AG09309 (cell line): ENCODE results near the gene SLC17A1.

Experiments used
- DNase-seq: peaks from one replicate; pipeline ENCODE4 v3.0.0-alpha.2; 2010; ENCODE audit warnings: low read depth
- H3K4me3 ChIP-seq: 2 replicates; pipeline ENCODE4 v1.5.1; 2011; ENCODE audit warnings: mild to moderate bottlenecking, low read depth, low read length, moderate library complexity; ENCODE audit not compliant: control insufficient read depth
- CTCF ChIP-seq: IDR thresholded peaks from 2 replicates; pipeline ENCODE4 v1.5.1; 2011; ENCODE audit warnings: mild to moderate bottlenecking, low read depth, low read length, inconsistent platforms; ENCODE audit not compliant: insufficient read depth, control insufficient read depth; ENCODE audit errors: missing control alignments

The SLC17A1 gene, protein sequence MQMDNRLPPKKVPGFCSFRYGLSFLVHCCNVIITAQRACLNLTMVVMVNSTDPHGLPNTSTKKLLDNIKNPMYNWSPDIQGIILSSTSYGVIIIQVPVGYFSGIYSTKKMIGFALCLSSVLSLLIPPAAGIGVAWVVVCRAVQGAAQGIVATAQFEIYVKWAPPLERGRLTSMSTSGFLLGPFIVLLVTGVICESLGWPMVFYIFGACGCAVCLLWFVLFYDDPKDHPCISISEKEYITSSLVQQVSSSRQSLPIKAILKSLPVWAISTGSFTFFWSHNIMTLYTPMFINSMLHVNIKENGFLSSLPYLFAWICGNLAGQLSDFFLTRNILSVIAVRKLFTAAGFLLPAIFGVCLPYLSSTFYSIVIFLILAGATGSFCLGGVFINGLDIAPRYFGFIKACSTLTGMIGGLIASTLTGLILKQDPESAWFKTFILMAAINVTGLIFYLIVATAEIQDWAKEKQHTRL

GRCh38 chr6:25831532-25832306, at the start of gene SLC17A1:
Gene SLC17A1, minus strand, starts transcription at chr6:25832052. Its CDS starts 1,495 bp downstream, at chr6:25830557.
- no peak within 1 kb of the TSS for H3K4me3 ChIP-seq
- no peak for DNase-seq
- TF ChIP-seq CTCF, result no peak

GRCh38 chr6:25880601-25881000, 48.7 kb upstream of the SLC17A1 start:
- no peak overlapping the region for H3K4me3 ChIP-seq
- no peak for DNase-seq
- TF ChIP-seq CTCF, result no peak

DNA sequence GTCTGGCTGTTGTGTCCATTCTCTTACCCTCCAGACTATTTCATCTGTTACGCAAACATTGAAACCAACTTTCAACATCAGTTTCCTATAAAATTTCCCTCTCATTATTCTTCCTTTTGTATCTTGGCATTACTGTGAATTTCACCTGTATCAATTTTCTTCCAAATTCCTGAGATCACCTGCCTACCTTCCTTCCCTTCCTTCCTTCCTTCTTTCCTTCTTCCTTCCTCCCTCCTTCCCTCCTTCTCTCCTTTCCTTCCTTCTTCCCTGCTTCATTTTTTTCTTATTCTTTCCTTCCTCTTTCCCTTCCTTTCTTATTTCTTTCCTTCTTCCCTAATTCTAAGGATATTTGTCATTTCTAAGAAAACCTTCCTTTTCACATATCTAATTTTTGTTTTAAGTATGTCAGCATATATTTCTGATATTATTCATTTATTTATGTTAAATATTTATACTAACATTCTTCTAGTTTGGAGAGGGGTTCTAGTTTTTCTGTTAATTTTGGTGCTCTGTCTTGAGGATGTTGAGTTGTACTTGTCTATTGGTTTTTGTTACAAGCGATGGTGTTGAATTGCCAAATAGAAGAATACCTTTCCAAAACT, 47.0 kb upstream of the SLC17A1 start:
- DNase-seq, result no peak
- no peak for TF ChIP-seq CTCF
- H3K4me3 ChIP-seq, result no peak overlapping the region

DNA sequence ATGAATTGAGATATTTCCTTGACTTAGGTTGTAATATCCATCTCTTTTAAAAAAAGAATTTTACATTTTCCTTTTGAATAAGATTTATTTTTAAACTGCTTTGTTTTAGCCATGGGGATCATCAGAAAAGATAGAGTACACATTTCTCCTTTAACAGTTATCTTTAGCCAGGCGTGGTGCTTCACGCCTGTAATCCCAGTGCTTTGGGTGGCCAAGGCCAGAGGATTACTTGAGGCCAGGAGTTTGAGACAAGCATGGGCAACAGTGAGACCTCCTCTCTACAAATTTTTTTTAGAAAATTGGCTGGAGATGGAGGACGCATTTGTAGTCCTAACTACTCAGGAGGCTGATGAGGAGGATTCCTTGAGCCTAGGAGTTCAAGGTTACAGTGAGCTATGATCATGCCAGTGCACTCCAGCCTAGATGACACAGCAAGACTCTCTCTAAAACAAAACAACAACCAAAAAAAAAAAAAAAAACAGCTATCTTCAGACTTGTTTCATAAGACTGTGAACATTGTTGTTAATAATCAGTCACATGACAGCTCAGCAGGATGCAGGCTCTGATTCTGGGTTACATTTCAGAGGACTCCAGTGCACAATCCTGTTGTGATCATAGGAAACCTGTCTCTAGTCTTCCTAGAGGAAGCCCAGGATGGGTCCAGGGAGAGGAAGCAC, 44.2 kb upstream of the SLC17A1 start:
- no peak for DNase-seq
- no peak overlapping the region for H3K4me3 ChIP-seq
- TF ChIP-seq CTCF, result no peak

DNA sequence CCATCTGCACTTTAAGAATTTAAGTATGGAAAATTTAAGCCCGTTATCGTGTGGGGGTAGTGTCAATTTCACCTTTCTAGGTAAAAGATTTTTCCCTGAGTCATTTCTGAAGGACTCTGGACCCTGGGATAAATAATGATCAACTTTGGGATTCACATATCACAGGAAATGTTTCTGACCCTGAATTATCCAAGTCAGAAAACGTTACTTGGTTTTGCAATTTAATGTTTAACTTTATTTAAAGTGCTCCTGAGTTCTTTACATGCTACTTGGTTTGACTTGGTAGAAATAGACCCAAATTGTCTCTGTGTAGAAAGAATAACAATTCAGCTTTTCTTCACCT, 43.7 kb upstream of the SLC17A1 start:
- no peak for DNase-seq
- TF ChIP-seq CTCF, result no peak
- H3K4me3 ChIP-seq, result no peak overlapping the region
